ENCODE data around the gene DCC.

The DCC gene

GRCh38 chr18:52612406-52612805, 272.4 kb downstream of the DCC start:
- DNase-seq (ENCODE audit: low spot score in 2 of 2): no peak
- Mint-ChIP-seq H3K9me3 (peaks cover 17% of the 10 kb centered on the region), H3K27ac (no peak overlapping the region), H3K36me3 (no peaks in the 10 kb centered on the region), H3K4me1 (no peaks in the 10 kb centered on the region), H3K4me3 (no peak overlapping the region)
- ATAC-seq: no peak

- ATAC-seq: no peak
- DNase-seq (ENCODE audit: low spot score in 2 of 2): no peak
- H3K36me3 Mint-ChIP-seq: no peaks in the 10 kb centered on the region
- H3K27ac Mint-ChIP-seq: no peak overlapping the region
- H3K9me3 Mint-ChIP-seq: peaks cover 13% of the 10 kb centered on the region
- no peaks in the 10 kb centered on the region for H3K4me1 Mint-ChIP-seq
- no peak overlapping the region for H3K4me3 Mint-ChIP-seq
Observed at GRCh38 chr18:52615321-52615720, 275.3 kb downstream of the DCC start.

GRCh38 chr18:52615943-52616342, 275.9 kb downstream of the DCC start:
- ATAC-seq: no peak
- no peak for DNase-seq (ENCODE audit: low spot score in 2 of 2)
- peaks cover 13% of the 10 kb centered on the region for H3K9me3 Mint-ChIP-seq

GRCh38 chr18:52617931-52618330, 277.9 kb downstream of the DCC start:
- DNase-seq (ENCODE audit: low spot score in 2 of 2) (no peak), ATAC-seq (no peak)
- Mint-ChIP-seq H3K36me3 (no peaks in the 10 kb centered on the region), H3K4me1 (no peaks in the 10 kb centered on the region), H3K4me3 (no peak overlapping the region), H3K9me3 (peaks cover 14% of the 10 kb centered on the region), H3K27ac (no peak overlapping the region)

More at GRCh38 chr18:52615943-52616342, 275.9 kb downstream of the DCC start:
- Mint-ChIP-seq H3K27ac (no peak overlapping the region), H3K4me3 (no peak overlapping the region), H3K4me1 (no peaks in the 10 kb centered on the region), H3K36me3 (no peaks in the 10 kb centered on the region)

- Mint-ChIP-seq H3K27ac (no peak overlapping the region), H3K4me3 (no peak overlapping the region), H3K36me3 (no peaks in the 10 kb centered on the region), H3K4me1 (no peaks in the 10 kb centered on the region), H3K9me3 (peaks cover 14% of the 10 kb centered on the region)
- DNase-seq (ENCODE audit: low spot score in 2 of 2): no peak
- no peak for ATAC-seq
Observed at GRCh38 chr18:52620926-52621439, 281.0 kb downstream of the DCC start.

GRCh38 chr18:52624702-52625101, 284.7 kb downstream of the DCC start:
- Mint-ChIP-seq H3K36me3 (no peaks in the 10 kb centered on the region), H3K4me3 (no peak overlapping the region), H3K27ac (no peak overlapping the region), H3K9me3 (peaks cover 7% of the 10 kb centered on the region), H3K4me1 (no peaks in the 10 kb centered on the region)
- DNase-seq (ENCODE audit: low spot score in 2 of 2) (no peak), ATAC-seq (no peak)

- H3K4me3 Mint-ChIP-seq: no peak overlapping the region
- ATAC-seq (no peak), DNase-seq (ENCODE audit: low spot score in 2 of 2) (no peak)
- no peak overlapping the region for H3K27ac Mint-ChIP-seq
- no peaks in the 10 kb centered on the region for H3K4me1 Mint-ChIP-seq
- peaks cover 16% of the 10 kb centered on the region for H3K9me3 Mint-ChIP-seq
- H3K36me3 Mint-ChIP-seq: no peaks in the 10 kb centered on the region
Observed at GRCh38 chr18:52636536-52636935, 296.5 kb downstream of the DCC start.

- no peaks in the 10 kb centered on the region for H3K4me1 Mint-ChIP-seq
- H3K9me3 Mint-ChIP-seq: peaks cover 17% of the 10 kb centered on the region
- ATAC-seq (no peak), DNase-seq (ENCODE audit: low spot score in 2 of 2) (no peak)
- no peak overlapping the region for H3K27ac Mint-ChIP-seq
- H3K4me3 Mint-ChIP-seq: no peak overlapping the region
- H3K36me3 Mint-ChIP-seq: no peaks in the 10 kb centered on the region
Observed at GRCh38 chr18:52648201-52648600, 308.2 kb downstream of the DCC start.

- ATAC-seq (no peak), DNase-seq (ENCODE audit: low spot score in 2 of 2) (no peak)
- no peak overlapping the region for H3K27ac Mint-ChIP-seq
- H3K4me1 Mint-ChIP-seq: no peaks in the 10 kb centered on the region
- H3K9me3 Mint-ChIP-seq: peaks cover 8% of the 10 kb centered on the region
- no peaks in the 10 kb centered on the region for H3K36me3 Mint-ChIP-seq
- no peak overlapping the region for H3K4me3 Mint-ChIP-seq
Observed at GRCh38 chr18:52652391-52652790, 312.4 kb downstream of the DCC start.

GRCh38 chr18:52657043-52657805, 317.2 kb downstream of the DCC start:
- DNase-seq (ENCODE audit: low spot score in 2 of 2): no peak
- H3K4me1 Mint-ChIP-seq: no peaks in the 10 kb centered on the region
- peaks cover 6% of the 10 kb centered on the region for H3K9me3 Mint-ChIP-seq
- no peak for ATAC-seq
- H3K27ac Mint-ChIP-seq: no peak overlapping the region
- H3K36me3 Mint-ChIP-seq: no peaks in the 10 kb centered on the region
- H3K4me3 Mint-ChIP-seq: no peak overlapping the region

GRCh38 chr18:52667463-52668065, 327.6 kb downstream of the DCC start:
- no peaks in the 10 kb centered on the region for H3K4me1 Mint-ChIP-seq
- H3K27ac Mint-ChIP-seq: no peak overlapping the region
- peaks cover 15% of the 10 kb centered on the region for H3K9me3 Mint-ChIP-seq
- H3K36me3 Mint-ChIP-seq: no peaks in the 10 kb centered on the region
- no peak overlapping the region for H3K4me3 Mint-ChIP-seq
- no peak for DNase-seq (ENCODE audit: low spot score in 2 of 2)
- no peak for ATAC-seq

GRCh38 chr18:52670896-52671295, 330.9 kb downstream of the DCC start:
- Mint-ChIP-seq H3K9me3 (peaks cover 15% of the 10 kb centered on the region), H3K36me3 (no peaks in the 10 kb centered on the region), H3K4me3 (no peak overlapping the region), H3K4me1 (no peaks in the 10 kb centered on the region), H3K27ac (no peak overlapping the region)
- no peak for ATAC-seq
- no peak for DNase-seq (ENCODE audit: low spot score in 2 of 2)

GRCh38 chr18:52678034-52678433, 338.0 kb downstream of the DCC start:
- H3K36me3 Mint-ChIP-seq: no peaks in the 10 kb centered on the region
- H3K4me3 Mint-ChIP-seq: no peak overlapping the region
- no peaks in the 10 kb centered on the region for H3K4me1 Mint-ChIP-seq
- H3K9me3 Mint-ChIP-seq: peaks cover 2% of the 10 kb centered on the region
- ATAC-seq: no peak
- H3K27ac Mint-ChIP-seq: no peak overlapping the region
- no peak for DNase-seq (ENCODE audit: low spot score in 2 of 2)

- DNase-seq (ENCODE audit: low spot score in 2 of 2): no peak
- H3K36me3 Mint-ChIP-seq: no peaks in the 10 kb centered on the region
- no peak for ATAC-seq
- peaks cover 2% of the 10 kb centered on the region for H3K9me3 Mint-ChIP-seq
- no peaks in the 10 kb centered on the region for H3K4me1 Mint-ChIP-seq
- H3K27ac Mint-ChIP-seq: no peak overlapping the region
- H3K4me3 Mint-ChIP-seq: no peak overlapping the region
Observed at GRCh38 chr18:52678551-52678950, 338.6 kb downstream of the DCC start.

- DNase-seq (ENCODE audit: low spot score in 2 of 2) (no peak), ATAC-seq (no peak)
- Mint-ChIP-seq H3K4me3 (no peak overlapping the region), H3K9me3 (peaks cover 2% of the 10 kb centered on the region), H3K36me3 (no peaks in the 10 kb centered on the region), H3K4me1 (no peaks in the 10 kb centered on the region), H3K27ac (no peak overlapping the region)
Observed at GRCh38 chr18:52679354-52679753, 339.4 kb downstream of the DCC start.

GRCh38 chr18:52682260-52682659, 342.3 kb downstream of the DCC start:
- ATAC-seq (no peak), DNase-seq (ENCODE audit: low spot score in 2 of 2) (no peak)
- Mint-ChIP-seq H3K36me3 (no peaks in the 10 kb centered on the region), H3K4me3 (no peak overlapping the region), H3K9me3 (peaks cover 4% of the 10 kb centered on the region), H3K27ac (no peak overlapping the region), H3K4me1 (no peaks in the 10 kb centered on the region)
